PC-9 (cell line): ENCODE data around the gene UROD. TPM values are rescaled to one million over a fixed set of nuclear protein-coding genes. Genes with fewer than 3 reads are reported as not detected.
A peak's percentile ranks its signal among the peaks of the same experiment; 100 is the strongest.

ENCODE experiments used
- BruUV-seq: library from RNA; stranded (reverse); fragments of 400-500 nt; replicated peaks from 2 replicates; lab custom pipeline; 2021; lab: Mats Ljungman, UMichigan
- CTCF ChIA-PET: fragments of 300-600 bp; sonication (Branson Sonifier 250); formaldehyde crosslinking; loops from one replicate; lab custom pipeline; 2022; ENCODE audit warnings: antibody characterized with exemption; lab: Charles Lee
- POLR2A ChIA-PET: fragments of 300-600 bp; sonication (Branson Sonifier 250); formaldehyde crosslinking; loops from one replicate; lab custom pipeline; 2022; ENCODE audit warnings: antibody characterized with exemption; ENCODE audit not compliant: unreplicated experiment; lab: Charles Lee
- DNase-seq, 2 experiments: peaks; one replicate each; pipeline versions ENCODE4 v3.0.0 to v3.0.0-alpha.2; 2015 to 2022; ENCODE audit warnings: mixed read lengths in 1 of 2
- H2AFZ ChIP-seq: fragments of 200-600 bp; sonication (generic); 2 replicates; pipeline ENCODE4 v1.8.1; 2017; ENCODE audit warnings: antibody characterized with exemption
- H3F3A ChIP-seq: fragments of 200-600 bp; sonication (generic); 2 replicates; pipeline ENCODE4 v1.8.1; 2017; ENCODE audit warnings: antibody characterized with exemption, mild to moderate bottlenecking, low read depth; ENCODE audit not compliant: insufficient read depth
- H3K27ac ChIP-seq: fragments of 200-600 bp; sonication (generic); 2 replicates; pipeline ENCODE4 v1.6.1; 2016; ENCODE audit warnings: mixed run types
- H3K27me3 ChIP-seq: fragments of 200-600 bp; sonication (generic); 2 replicates; pipeline ENCODE4 v1.6.1; 2016; ENCODE audit warnings: low read depth, mixed run types; ENCODE audit not compliant: insufficient read depth
- H3K36me3 ChIP-seq: fragments of 200-600 bp; sonication (generic); 2 replicates; pipeline ENCODE4 v1.6.1; 2016; ENCODE audit warnings: low read depth, mixed run types
- H3K4me1 ChIP-seq: fragments of 200-600 bp; sonication (generic); replicated peaks from 2 replicates; pipeline ENCODE4 v1.6.1; 2016; ENCODE audit warnings: mixed run types; ENCODE audit not compliant: insufficient read depth
- H3K4me2 ChIP-seq: fragments of 200-600 bp; sonication (generic); 2 replicates; pipeline ENCODE4 v1.6.1; 2017; ENCODE audit warnings: mixed run types
- H3K4me3 ChIP-seq: fragments of 200-600 bp; sonication (generic); 2 replicates; pipeline ENCODE4 v1.6.1; 2016; ENCODE audit warnings: mixed run types
- H3K79me2 ChIP-seq: fragments of 200-600 bp; sonication (generic); 2 replicates; pipeline ENCODE4 v1.6.1; 2017; ENCODE audit warnings: low read depth, mixed run types
- H3K9me2 ChIP-seq: fragments of 200-600 bp; sonication (generic); 2 replicates; pipeline ENCODE4 v1.8.1; 2017; ENCODE audit warnings: mild to moderate bottlenecking; ENCODE audit not compliant: insufficient read depth
- H3K9me3 ChIP-seq: fragments of 200-600 bp; sonication (generic); 2 replicates; pipeline ENCODE4 v1.8.1; 2016; ENCODE audit warnings: low read depth; ENCODE audit not compliant: insufficient read depth
- H4K20me1 ChIP-seq: fragments of 200-600 bp; sonication (generic); 2 replicates; pipeline ENCODE4 v1.8.1; 2017; ENCODE audit not compliant: insufficient read depth
- EZH2 ChIP-seq: fragments of 200-600 bp; sonication (generic); IDR thresholded peaks from 2 replicates; pipeline ENCODE4 v1.8.0; 2017; ENCODE audit warnings: antibody characterized with exemption, low read depth
- intact Hi-C: fragments of 100-400 bp; cut with micrococcal nuclease; formaldehyde crosslinking; loops from one replicate; pipeline ENCODE4 v1.10.0; 2022; ENCODE audit not compliant: unreplicated experiment
- total RNA-seq: library from RNA; stranded (reverse); gene quantifications from 2 replicates; pipeline ENCODE4 v1.2.3, GENCODE V29; 2021
- TF ChIP-seq, protein P1 (sequence below): fragments of 200-600 bp; sonication (generic); conservative IDR thresholded peaks from 2 replicates; pipeline ENCODE4 v1.6.1; 2017; ENCODE audit warnings: mixed run types, antibody characterized with exemption, mild to moderate bottlenecking, moderate library complexity

The UROD gene
- total RNA-seq, 1 experiment from 2014 or later, result 81.1 TPM

DNA sequence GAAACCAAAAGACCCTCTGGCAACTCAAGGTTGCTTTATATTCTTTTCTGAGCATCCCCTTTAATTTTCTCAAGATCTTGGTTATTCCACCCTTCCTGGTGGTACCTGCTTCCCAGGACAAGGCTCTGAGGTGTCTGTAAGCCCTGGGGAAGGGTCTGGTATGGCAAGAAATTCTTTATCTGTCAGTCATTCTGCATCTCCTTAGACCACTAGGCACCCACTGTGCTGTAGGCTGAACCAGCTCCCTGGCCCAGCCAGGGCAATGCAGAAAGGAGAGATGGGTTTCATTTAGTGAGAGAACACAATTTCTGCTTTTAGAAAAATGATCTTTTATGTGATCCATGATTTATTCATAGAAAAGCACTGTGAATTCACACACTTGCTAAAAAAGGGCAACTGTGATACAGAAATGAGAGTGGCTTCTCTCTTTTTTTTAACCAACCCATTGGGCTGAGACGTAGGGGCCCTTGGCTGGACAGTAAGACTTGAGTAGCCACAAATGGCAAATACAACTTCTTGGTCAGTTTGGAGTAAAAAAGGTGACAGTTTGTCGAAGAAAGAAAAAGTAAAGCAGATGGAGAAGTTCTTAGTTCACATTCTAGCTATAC lies 4.1 kb downstream of the UROD start:
- no TSS peak for BruUV-seq
- Histone ChIP-seq H3K4me2 (no peak overlapping the region), H3K4me1 (peaks cover 13% of the 10 kb centered on the region), H3K27ac (no peak overlapping the region), H4K20me1 (no peaks in the 10 kb centered on the region), H3K9me2 (no peaks in the 10 kb centered on the region), H2AFZ (no peak overlapping the region), H3K4me3 (no peak overlapping the region), H3K79me2 (peaks cover 7% of the 10 kb centered on the region; the same call in 1 of the 2 replicates), H3K36me3 (no peaks in the 10 kb centered on the region), H3K27me3 (no peaks in the 10 kb centered on the region), H3F3A (peaks cover 16% of the 10 kb centered on the region; the same call in 1 of the 2 replicates), H3K9me3 (no peaks in the 10 kb centered on the region)
- no peak for DNase-seq
- CTCF ChIA-PET, result interaction anchor here (0.5 to 4.5 kb wide), 4 partner anchors 29 to 310 kb away, joined by 3 to 53 read pairs (median 5); no protein-coding TSS in a partner anchor
- TF ChIP-seq EZH2, result no peak
- TF ChIP-seq, protein P1, sequence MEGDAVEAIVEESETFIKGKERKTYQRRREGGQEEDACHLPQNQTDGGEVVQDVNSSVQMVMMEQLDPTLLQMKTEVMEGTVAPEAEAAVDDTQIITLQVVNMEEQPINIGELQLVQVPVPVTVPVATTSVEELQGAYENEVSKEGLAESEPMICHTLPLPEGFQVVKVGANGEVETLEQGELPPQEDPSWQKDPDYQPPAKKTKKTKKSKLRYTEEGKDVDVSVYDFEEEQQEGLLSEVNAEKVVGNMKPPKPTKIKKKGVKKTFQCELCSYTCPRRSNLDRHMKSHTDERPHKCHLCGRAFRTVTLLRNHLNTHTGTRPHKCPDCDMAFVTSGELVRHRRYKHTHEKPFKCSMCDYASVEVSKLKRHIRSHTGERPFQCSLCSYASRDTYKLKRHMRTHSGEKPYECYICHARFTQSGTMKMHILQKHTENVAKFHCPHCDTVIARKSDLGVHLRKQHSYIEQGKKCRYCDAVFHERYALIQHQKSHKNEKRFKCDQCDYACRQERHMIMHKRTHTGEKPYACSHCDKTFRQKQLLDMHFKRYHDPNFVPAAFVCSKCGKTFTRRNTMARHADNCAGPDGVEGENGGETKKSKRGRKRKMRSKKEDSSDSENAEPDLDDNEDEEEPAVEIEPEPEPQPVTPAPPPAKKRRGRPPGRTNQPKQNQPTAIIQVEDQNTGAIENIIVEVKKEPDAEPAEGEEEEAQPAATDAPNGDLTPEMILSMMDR, result no peak
- POLR2A ChIA-PET, result no interaction called here
- intact Hi-C loops, result loop anchor here (5.0 to 10.0 kb wide), 4 partner anchors 341 to 1329 kb away; partner anchors contain the start of gene NSUN4

DNA sequence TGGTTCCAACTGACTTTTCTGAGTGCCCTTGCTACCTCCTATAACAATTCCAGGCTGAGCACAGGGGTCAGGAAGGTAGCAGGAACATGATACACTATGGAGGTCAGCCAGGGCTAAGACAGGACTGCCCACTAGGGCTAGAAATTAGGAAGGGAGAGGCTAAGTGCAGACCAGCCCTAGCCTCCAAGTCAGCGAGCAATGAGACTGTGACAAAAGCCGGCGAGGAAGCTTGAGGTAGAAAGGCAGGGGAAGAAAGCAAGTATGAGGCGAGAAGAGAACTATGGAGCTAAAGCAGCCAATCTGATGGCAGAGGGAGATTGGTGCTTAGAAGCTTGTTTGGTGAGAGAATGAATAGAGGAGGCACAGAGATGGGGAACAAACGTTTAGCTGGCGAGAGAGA lies 4.7 kb downstream of the UROD start:
- no peak overlapping the region for H3K4me3 ChIP-seq
- H3K79me2 ChIP-seq, result peaks cover 7% of the 10 kb centered on the region; the same call in 1 of the 2 replicates
- H2AFZ ChIP-seq, result no peak overlapping the region
- ChIA-PET POLR2A (no interaction called here), CTCF (interaction anchor here (0.6 to 1.4 kb wide), 4 partner anchors 30 to 309 kb away, joined by 4 to 9 read pairs (median 5); no protein-coding TSS in a partner anchor)
- TF ChIP-seq, protein P1, result no peak
- TF ChIP-seq EZH2, result no peak
- H3K27ac ChIP-seq, result no peak overlapping the region
- intact Hi-C loops, result loop anchor here (5.0 to 10.0 kb wide), 4 partner anchors 341 to 1328 kb away; partner anchors contain the start of gene NSUN4
- H4K20me1 ChIP-seq, result no peaks in the 10 kb centered on the region
- no peak for DNase-seq
- no peaks in the 10 kb centered on the region for H3K27me3 ChIP-seq
- peaks cover 16% of the 10 kb centered on the region; the same call in 1 of the 2 replicates for H3F3A ChIP-seq
- no peaks in the 10 kb centered on the region for H3K9me2 ChIP-seq
- peaks cover 8% of the 10 kb centered on the region for H3K4me1 ChIP-seq
- H3K4me2 ChIP-seq, result no peak overlapping the region
- no peaks in the 10 kb centered on the region for H3K9me3 ChIP-seq
- BruUV-seq, result no TSS peak
- no peaks in the 10 kb centered on the region for H3K36me3 ChIP-seq

DNA sequence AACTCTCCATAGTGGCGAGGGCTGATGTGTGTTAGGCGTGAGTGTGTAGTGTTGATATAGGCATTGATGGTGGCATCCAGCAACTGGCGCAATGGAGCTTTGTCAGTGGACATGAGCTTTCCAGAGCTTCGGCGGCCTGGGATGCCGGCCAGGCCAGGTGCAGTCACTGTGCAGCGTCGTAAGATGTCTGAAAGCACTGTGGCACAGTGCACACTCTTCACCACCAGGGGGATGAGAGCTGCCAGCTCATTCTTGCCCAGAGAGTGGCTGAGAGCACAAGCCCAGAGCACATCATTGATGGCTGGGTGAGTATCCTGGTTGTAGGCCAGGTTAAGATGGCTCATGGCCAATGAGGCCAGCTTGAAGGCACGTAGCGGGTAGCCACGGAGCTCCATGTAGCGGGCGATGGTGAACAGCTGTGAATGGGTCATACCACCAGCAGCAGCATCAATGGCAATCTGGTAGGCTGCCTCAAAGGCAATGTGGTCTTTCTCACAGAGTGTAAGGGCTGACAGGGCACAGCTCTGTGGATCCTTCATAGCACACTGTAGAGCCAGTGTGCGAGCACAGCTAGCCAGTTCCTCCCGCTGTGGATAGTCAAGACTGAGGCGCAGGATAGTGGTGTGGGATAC lies 6.7 kb downstream of the UROD start:
- Histone ChIP-seq H3K9me2 (no peaks in the 10 kb centered on the region), H2AFZ (no peak overlapping the region), H3K27me3 (no peaks in the 10 kb centered on the region), H3K27ac (no peak overlapping the region), H3K4me1 (no peaks in the 10 kb centered on the region), H3K9me3 (0 out of 2 replicates have a peak, but pooled peaks cover under 1% of the 10 kb centered on the region), H4K20me1 (no peaks in the 10 kb centered on the region), H3K4me2 (no peak overlapping the region), H3K36me3 (no peaks in the 10 kb centered on the region), H3K79me2 (no peaks in the 10 kb centered on the region), H3K4me3 (no peak overlapping the region), H3F3A (0 out of 2 replicates have a peak, but pooled peaks cover 6% of the 10 kb centered on the region)
- no TSS peak for BruUV-seq
- CTCF ChIA-PET, result interaction anchor here (0.6 to 1.4 kb wide), 8 partner anchors 97 to 1226 kb away, joined by 3 to 18 read pairs (median 6); partner anchors contain the start of genes MUTYH and TOE1
- POLR2A ChIA-PET, result interaction anchor here (0.5 to 0.6 kb wide), 4 partner anchors 205 to 1198 kb away, joined by 4 to 18 read pairs (median 6); no protein-coding TSS in a partner anchor
- peak; percentile 46 to 67 for DNase-seq
- intact Hi-C loops, result loop anchor here (1.0 to 10.0 kb wide), 7 partner anchors 212 to 1326 kb away; partner anchors contain the start of gene NSUN4
- TF ChIP-seq, protein P1, result peak; percentile 78
- TF ChIP-seq EZH2, result no peak
